ENCODE results near the gene ZBTB7B.

ZBTB7B gene

GRCh38 chr1:155017041-155017945 is 14.7 kb downstream of the ZBTB7B start:
- peak; percentile 92 for DNase-seq (ENCODE audit: low spot score)

GRCh38 chr1:155017946-155018316 is 15.3 kb downstream of the ZBTB7B start:
- no peak for DNase-seq (ENCODE audit: low spot score)

GRCh38 chr1:155018617-155019348 is 16.2 kb downstream of the ZBTB7B start:
- no peak for DNase-seq (ENCODE audit: low spot score)

GRCh38 chr1:155019377-155020245 is 17.0 kb downstream of the ZBTB7B start:
- DNase-seq (ENCODE audit: low spot score) = no peak

GRCh38 chr1:155022136-155022926 is 19.7 kb downstream of the ZBTB7B start:
- DNase-seq (ENCODE audit: low spot score) = peak; percentile 40

GRCh38 chr1:155022927-155023236 is 20.3 kb downstream of the ZBTB7B start:
- no peak for DNase-seq (ENCODE audit: low spot score)

- DNase-seq (ENCODE audit: low spot score) = no peak
Observed at GRCh38 chr1:155023627-155024026, 21.0 kb downstream of the ZBTB7B start.

GRCh38 chr1:155024315-155024714 is 21.7 kb downstream of the ZBTB7B start:
- DNase-seq (ENCODE audit: low spot score) = no peak

GRCh38 chr1:155026154-155026553 is 23.6 kb downstream of the ZBTB7B start:
- no peak for DNase-seq (ENCODE audit: low spot score)

- no peak for DNase-seq (ENCODE audit: low spot score)
Observed at GRCh38 chr1:155026588-155026987, 24.0 kb downstream of the ZBTB7B start.

- DNase-seq (ENCODE audit: low spot score) = no peak
Observed at GRCh38 chr1:155029513-155030242, 27.1 kb downstream of the ZBTB7B start.

- no peak for DNase-seq (ENCODE audit: low spot score)
Observed at GRCh38 chr1:155030243-155030795, 27.7 kb downstream of the ZBTB7B start.

- DNase-seq (ENCODE audit: low spot score) = no peak
Observed at GRCh38 chr1:155030899-155031298, 28.3 kb downstream of the ZBTB7B start.

- no peak for DNase-seq (ENCODE audit: low spot score)
Observed at GRCh38 chr1:155032886-155033285, 30.3 kb downstream of the ZBTB7B start.

- no peak for DNase-seq (ENCODE audit: low spot score)
Observed at GRCh38 chr1:155033524-155033923, 30.9 kb downstream of the ZBTB7B start, which contains the start of the genes DCST1 and DCST2. DCST1 (plus strand) TSS chr1:155033824; CDS start chr1:155034037, 213 bp downstream. DCST2 (minus strand) TSS chr1:155033781; CDS start chr1:155033701, 80 bp downstream.

GRCh38 chr1:155034318-155035208 is 32.0 kb downstream of the ZBTB7B start:
- DNase-seq (ENCODE audit: low spot score) = no peak

- no peak for DNase-seq (ENCODE audit: low spot score)
Observed at GRCh38 chr1:155035936-155036335, 33.3 kb downstream of the ZBTB7B start.

- no peak for DNase-seq (ENCODE audit: low spot score)
Observed at GRCh38 chr1:155037043-155037442, 34.4 kb downstream of the ZBTB7B start.

- DNase-seq (ENCODE audit: low spot score) = no peak
Observed at GRCh38 chr1:155037851-155038441, 35.3 kb downstream of the ZBTB7B start.

Data from SW480 (cell line).